Urinary bladder (tissue), 4 donors: ENCODE data around the gene GNAS-AS1. TPM values are rescaled to one million over a fixed set of nuclear protein-coding genes. Genes with fewer than 3 reads are reported as not detected.
"Not testable (repeated sequence)": the region's sequence is repeated elsewhere in the genome, so short reads cannot be mapped to it uniquely, and the experiment has no call there.

Experiments
- DNase-seq: peaks from one replicate; pipeline ENCODE4 v3.0.0-alpha.2; 2015; ENCODE audit errors: extremely low spot score
- H3K27ac ChIP-seq: one replicate; pipeline ENCODE4 v1.5.1; 2013; ENCODE audit warnings: low read depth, mild to moderate bottlenecking, moderate library complexity
- H3K36me3 ChIP-seq: one replicate; pipeline ENCODE4 v1.6.1; 2013; ENCODE audit warnings: mild to moderate bottlenecking, moderate library complexity; ENCODE audit not compliant: insufficient read depth
- H3K4me1 ChIP-seq: one replicate; pipeline ENCODE4 v1.6.1; 2013; ENCODE audit warnings: mild to moderate bottlenecking, moderate library complexity; ENCODE audit not compliant: insufficient read depth
- H3K4me3 ChIP-seq: one replicate; pipeline ENCODE4 v1.5.1; 2013; ENCODE audit warnings: low read depth, low read length
- WGBS: extraction: QIAGEN DNeasy Blood & Tissue Kit; methylation state at CpG from one replicate; pipeline ENCODE4 v1.1.7; 2013; 5-methylcytosine and 5-hydroxymethylcytosine counted together
- polyA plus RNA-seq: library from polyadenylated mRNA; stranded (reverse); fragments of 200-250 nt; gene quantifications from one replicate; pipeline ENCODE4 v1.2.3, GENCODE V29; 2013
- total RNA-seq: library from RNA; depleted of rRNA; stranded (reverse); fragments of >200 nt; gene quantifications from one replicate; pipeline ENCODE4 v1.2.3, GENCODE V29; 2014
- donor health status: healthy with polysubstance abuse.
- donor health status: healthy.

The GNAS-AS1 gene
- total and polyA plus RNA-seq, 2 donors, result 0.13 to 1.4 TPM

- 54% methylated on average over 58 of the region's 58 CpGs for WGBS
- H3K4me1 ChIP-seq, result no peaks in the 10 kb centered on the region
- no peak for DNase-seq
- H3K4me3 ChIP-seq, result no peak overlapping the region
- no peak overlapping the region for H3K27ac ChIP-seq
- H3K36me3 ChIP-seq, result no peaks in the 10 kb centered on the region
These were observed 9.0 kb downstream of the GNAS-AS1 start for GRCh38 chr20:58841539-58842264.

DNA sequence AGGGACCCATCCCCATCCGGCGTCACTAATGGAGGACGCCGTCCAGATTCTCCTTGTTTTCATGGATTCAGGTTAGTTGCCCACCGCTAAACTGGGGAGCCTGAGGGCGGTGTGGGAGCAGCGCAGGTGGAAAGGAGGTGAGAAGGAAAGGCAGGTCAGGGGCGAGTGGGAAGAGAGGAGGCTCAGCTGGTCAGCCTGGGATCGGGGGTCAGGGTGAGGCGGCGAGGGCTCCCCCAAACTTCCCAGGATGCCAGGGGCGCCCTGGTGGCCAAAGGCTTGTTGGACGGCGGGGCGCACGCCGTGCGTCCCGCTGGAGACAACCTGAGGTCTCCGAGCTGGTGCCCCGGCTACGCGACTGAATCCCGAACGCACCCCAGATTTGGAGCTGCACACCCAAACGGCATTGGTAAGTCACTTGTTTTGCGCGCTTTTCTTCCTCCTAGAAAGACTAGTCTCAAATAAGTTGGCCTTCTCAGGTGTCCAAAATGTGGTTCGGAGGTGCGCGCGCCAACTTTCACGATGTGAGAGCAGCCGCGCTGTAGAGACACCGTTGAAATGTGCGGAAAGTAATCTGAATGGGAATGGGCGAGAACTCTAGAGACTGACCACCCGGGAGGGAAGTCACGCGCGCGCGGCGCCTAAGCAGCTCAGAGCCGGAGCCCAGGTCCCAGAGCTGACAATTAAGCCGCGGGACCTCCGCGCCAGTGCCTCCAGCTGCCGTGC, 9.7 kb downstream of the GNAS-AS1 start:
- Histone ChIP-seq H3K4me1 (no peaks in the 10 kb centered on the region), H3K36me3 (no peaks in the 10 kb centered on the region), H3K4me3 (no peak overlapping the region), H3K27ac (no peak overlapping the region)
- 44% methylated on average over 51 of the region's 51 CpGs for WGBS
- DNase-seq, result no peak

DNA sequence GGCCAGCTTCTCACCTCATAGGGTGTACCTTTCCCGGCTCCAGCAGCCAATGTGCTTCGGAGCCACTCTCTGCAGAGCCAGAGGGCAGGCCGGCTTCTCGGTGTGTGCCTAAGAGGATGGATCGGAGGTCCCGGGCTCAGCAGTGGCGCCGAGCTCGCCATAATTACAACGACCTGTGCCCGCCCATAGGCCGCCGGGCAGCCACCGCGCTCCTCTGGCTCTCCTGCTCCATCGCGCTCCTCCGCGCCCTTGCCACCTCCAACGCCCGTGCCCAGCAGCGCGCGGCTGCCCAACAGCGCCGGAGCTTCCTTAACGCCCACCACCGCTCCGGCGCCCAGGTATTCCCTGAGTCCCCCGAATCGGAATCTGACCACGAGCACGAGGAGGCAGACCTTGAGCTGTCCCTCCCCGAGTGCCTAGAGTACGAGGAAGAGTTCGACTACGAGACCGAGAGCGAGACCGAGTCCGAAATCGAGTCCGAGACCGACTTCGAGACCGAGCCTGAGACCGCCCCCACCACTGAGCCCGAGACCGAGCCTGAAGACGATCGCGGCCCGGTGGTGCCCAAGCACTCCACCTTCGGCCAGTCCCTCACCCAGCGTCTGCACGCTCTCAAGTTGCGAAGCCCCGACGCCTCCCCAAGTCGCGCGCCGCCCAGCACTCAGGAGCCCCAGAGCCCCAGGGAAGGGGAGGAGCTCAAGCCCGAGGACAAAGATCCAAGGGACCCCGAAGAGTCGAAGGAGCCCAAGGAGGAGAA, 10.5 kb downstream of the GNAS-AS1 start:
- H3K27ac ChIP-seq, result no peak overlapping the region
- no peak for DNase-seq
- H3K4me1 ChIP-seq, result no peaks in the 10 kb centered on the region
- no peak overlapping the region for H3K4me3 ChIP-seq
- no peaks in the 10 kb centered on the region for H3K36me3 ChIP-seq
- 46% methylated on average over 67 of the region's 67 CpGs for WGBS

DNA sequence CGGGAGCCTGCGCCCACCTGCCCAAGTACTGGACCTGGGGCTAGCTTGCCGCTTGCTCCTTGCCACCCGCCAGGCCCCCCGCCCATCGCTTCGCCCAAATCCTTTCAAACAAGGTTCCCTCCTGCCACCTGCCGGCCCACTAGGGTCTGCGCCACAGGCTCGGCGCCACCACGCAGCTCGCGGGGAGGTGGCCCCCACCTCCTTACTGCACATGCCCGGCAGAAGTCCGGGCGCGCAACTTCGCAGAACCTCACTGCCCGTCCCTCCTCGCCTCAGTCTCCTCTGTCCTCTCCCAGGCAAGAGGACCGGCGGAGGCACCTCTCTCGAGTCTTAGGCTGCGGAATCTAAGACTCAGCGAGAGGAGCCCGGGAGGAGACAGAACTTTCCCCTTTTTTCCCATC, 11.2 kb downstream of the GNAS-AS1 start:
- H3K36me3 ChIP-seq, result no peaks in the 10 kb centered on the region
- H3K4me3 ChIP-seq, result no peak overlapping the region
- WGBS, result 44% methylated on average over 27 of the region's 27 CpGs
- DNase-seq, result no peak
- no peak overlapping the region for H3K27ac ChIP-seq
- H3K4me1 ChIP-seq, result no peaks in the 10 kb centered on the region

- WGBS, result 71% methylated on average over 4 of the region's 4 CpGs
- no peak for DNase-seq
- Histone ChIP-seq H3K27ac (no peak overlapping the region), H3K4me3 (no peak overlapping the region), H3K36me3 (no peaks in the 10 kb centered on the region), H3K4me1 (no peaks in the 10 kb centered on the region)
These were observed 12.5 kb downstream of the GNAS-AS1 start for GRCh38 chr20:58838174-58838573.

GRCh38 chr20:58837717-58838116, 13.0 kb downstream of the GNAS-AS1 start:
- no peak for DNase-seq
- H3K27ac ChIP-seq, result no peak overlapping the region
- H3K4me1 ChIP-seq, result no peaks in the 10 kb centered on the region
- 85% methylated on average over 1 of the region's 1 CpG for WGBS
- no peaks in the 10 kb centered on the region for H3K36me3 ChIP-seq
- no peak overlapping the region for H3K4me3 ChIP-seq

DNA sequence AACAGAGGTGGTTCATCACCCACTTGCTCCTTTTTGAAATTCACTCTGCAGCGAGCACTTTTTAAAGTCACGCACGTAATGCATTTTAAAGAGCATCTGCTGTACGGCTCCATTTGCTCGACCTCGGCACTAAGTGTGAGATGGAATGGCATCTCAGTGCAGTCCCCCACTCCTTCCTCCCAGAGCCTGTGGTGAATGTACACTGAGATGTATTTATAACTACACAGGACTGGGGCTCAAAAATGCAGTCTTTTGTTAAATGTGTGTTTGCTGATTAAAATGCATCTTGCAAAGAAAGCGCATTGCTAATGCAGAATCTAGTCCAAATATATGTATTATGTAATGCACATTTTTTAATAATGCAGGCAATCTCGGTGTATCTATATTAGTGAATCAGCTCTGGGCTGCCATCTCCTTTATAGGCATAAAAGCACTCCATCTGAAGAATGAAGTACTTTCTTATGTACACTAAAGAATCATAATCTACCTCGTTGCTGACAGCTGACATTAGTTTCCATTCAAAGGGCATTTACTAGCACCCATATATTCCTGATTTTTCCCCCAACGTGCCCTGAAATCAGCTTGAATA, 14.0 kb downstream of the GNAS-AS1 start:
- DNase-seq, result no peak
- 84% methylated on average over 10 of the region's 10 CpGs for WGBS
- H3K4me1 ChIP-seq, result no peaks in the 10 kb centered on the region
- H3K36me3 ChIP-seq, result no peaks in the 10 kb centered on the region
- H3K4me3 ChIP-seq, result no peak overlapping the region
- H3K27ac ChIP-seq, result no peak overlapping the region

GRCh38 chr20:58835231-58835630, 15.5 kb downstream of the GNAS-AS1 start:
- no peaks in the 10 kb centered on the region for H3K4me1 ChIP-seq
- 88% methylated on average over 2 of the region's 2 CpGs for WGBS
- H3K36me3 ChIP-seq, result no peaks in the 10 kb centered on the region
- DNase-seq, result no peak
- no peak overlapping the region for H3K4me3 ChIP-seq
- no peak overlapping the region for H3K27ac ChIP-seq

GRCh38 chr20:58833921-58834320, 16.8 kb downstream of the GNAS-AS1 start:
- no peak for DNase-seq
- Histone ChIP-seq H3K4me3 (no peak overlapping the region), H3K36me3 (no peaks in the 10 kb centered on the region), H3K4me1 (no peaks in the 10 kb centered on the region), H3K27ac (no peak overlapping the region)
- WGBS, result 78% methylated on average over 10 of the region's 10 CpGs

- Histone ChIP-seq H3K27ac (no peak overlapping the region), H3K4me3 (no peak overlapping the region), H3K36me3 (no peaks in the 10 kb centered on the region), H3K4me1 (no peaks in the 10 kb centered on the region)
- WGBS, result 72% methylated on average over 4 of the region's 4 CpGs
- DNase-seq, result no peak
These were observed 18.2 kb downstream of the GNAS-AS1 start for GRCh38 chr20:58832457-58832856.

DNA sequence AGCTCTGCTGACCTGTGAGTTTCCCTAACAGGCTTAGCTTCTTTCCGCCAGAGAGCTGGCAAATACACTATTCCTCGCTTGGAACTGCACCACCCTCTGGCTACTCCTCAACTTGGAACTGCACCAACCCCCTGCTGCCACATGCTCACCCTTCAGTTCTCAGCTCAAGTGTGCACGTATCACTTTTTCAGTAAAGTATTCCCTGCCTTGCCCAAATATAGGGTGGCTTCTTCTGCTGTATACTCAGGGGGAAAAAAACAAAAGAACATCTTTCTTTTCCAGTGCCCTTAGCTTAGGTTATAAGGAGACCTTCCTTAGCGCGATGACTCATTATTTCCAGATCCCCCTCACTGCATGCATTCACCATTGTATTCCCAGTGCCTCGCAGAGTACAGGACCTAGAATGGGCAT, 21.2 kb downstream of the GNAS-AS1 start:
- H3K36me3 ChIP-seq, result no peaks in the 10 kb centered on the region

GRCh38 chr20:58828804-58829203, 21.9 kb downstream of the GNAS-AS1 start:
- H3K4me1 ChIP-seq, H3K36me3 ChIP-seq, H3K27ac ChIP-seq, DNase-seq, H3K4me3 ChIP-seq: not testable (repeated sequence)
- WGBS, result over 99% methylated on average over 4 of the region's 5 CpGs

More for the DNA sequence above, 21.2 kb downstream of the GNAS-AS1 start:
- 56% methylated on average over 6 of the region's 6 CpGs for WGBS
- Histone ChIP-seq H3K4me3 (no peak overlapping the region), H3K4me1 (no peaks in the 10 kb centered on the region), H3K27ac (no peak overlapping the region)
- no peak for DNase-seq

DNA sequence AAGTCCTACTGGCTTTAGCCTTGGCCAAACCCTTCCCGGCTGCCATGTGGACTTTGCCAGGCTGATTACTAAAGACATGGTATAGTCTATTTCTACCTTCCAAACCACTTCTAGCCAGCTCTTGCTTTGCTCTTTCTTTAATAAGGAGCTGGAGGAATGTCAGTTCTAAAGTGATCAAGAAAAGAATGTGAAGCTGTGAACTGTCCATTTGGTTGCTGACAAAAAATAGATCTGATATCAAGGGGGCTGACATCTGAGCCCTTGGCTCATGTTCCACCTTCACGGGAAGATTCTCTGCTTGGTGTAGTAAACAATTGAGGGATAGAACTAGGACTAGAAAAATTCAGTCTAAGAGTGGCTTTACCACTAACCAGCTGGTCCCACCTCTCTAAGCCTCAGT, 22.6 kb downstream of the GNAS-AS1 start:
- 81% methylated on average over 2 of the region's 2 CpGs for WGBS
- DNase-seq, result no peak

More for the DNA sequence above, 22.6 kb downstream of the GNAS-AS1 start:
- H3K36me3 ChIP-seq, result no peaks in the 10 kb centered on the region
- no peak overlapping the region for H3K4me3 ChIP-seq
- H3K27ac ChIP-seq, result no peak overlapping the region
- no peaks in the 10 kb centered on the region for H3K4me1 ChIP-seq
